ENCODE measurements around the gene TLE4. TPM values are rescaled to one million over a fixed set of nuclear protein-coding genes. Genes with fewer than 3 reads are reported as not detected.
A peak's percentile ranks its signal among the peaks of the same experiment; 100 is the strongest.

The TLE4 gene
- total RNA-seq, 1 donor from 2014 or later, result 98.5 TPM

- Mint-ChIP-seq H3K4me1 (ENCODE audit: low read depth, unreplicated experiment) (peaks cover 44% of the 10 kb centered on the region), H3K4me3 (ENCODE audit: unreplicated experiment) (peak overlapping the region; percentile 47), H3K9me3 (ENCODE audit: unreplicated experiment) (no peaks in the 10 kb centered on the region), H3K36me3 (ENCODE audit: low read depth, unreplicated experiment) (peaks cover 10% of the 10 kb centered on the region), H3K27me3 (ENCODE audit: low read depth, unreplicated experiment) (no peaks in the 10 kb centered on the region), H3K27ac (ENCODE audit: unreplicated experiment) (peak overlapping the region; percentile 13)
- Histone ChIP-seq H3K4me3 (ENCODE audit: insufficient read depth, low read depth, low read length) (no peak overlapping the region), H3K27me3 (ENCODE audit: insufficient read depth, low read length) (no peaks in the 10 kb centered on the region), H3K9me3 (ENCODE audit: insufficient read depth, low read depth, low read length) (no peaks in the 10 kb centered on the region), H3K27ac (ENCODE audit: low read depth, low read length) (no peak overlapping the region), H3K36me3 (ENCODE audit: insufficient read depth, low read length) (peaks cover 13% of the 10 kb centered on the region), H3K4me2 (ENCODE audit: low read length) (peak overlapping the region; percentile 47), H3K79me2 (ENCODE audit: insufficient read depth, low read length) (peaks cover 87% of the 10 kb centered on the region), H3K9ac (ENCODE audit: low read length) (no peak overlapping the region), H2AFZ (ENCODE audit: low read depth, low read length) (no peak overlapping the region), H3K4me1 (ENCODE audit: insufficient read depth, low read length) (peaks cover 23% of the 10 kb centered on the region), H4K20me1 (ENCODE audit: insufficient read depth, low read length) (peaks cover 82% of the 10 kb centered on the region)
- FAIRE-seq (no peak), DNase-seq (ENCODE audit: low read depth) (no peak)
- TF ChIP-seq CTCF (IDR thresholded peaks at IDR 0.05; ENCODE audit: insufficient read depth, low read depth, low read length), result no peak
- no peak for TF ChIP-seq EZH2 (IDR thresholded peaks at IDR 0.05; ENCODE audit: insufficient read depth, low read length)
Measured at GRCh38 chr9:79577969-79578723, 6.4 kb downstream of the TLE4 start.

- no peak overlapping the region for H3K4me3 ChIP-seq (ENCODE audit: insufficient read depth, low read depth, low read length)
- peaks cover 16% of the 10 kb centered on the region for H3K36me3 ChIP-seq (ENCODE audit: insufficient read depth, low read length)
- TF ChIP-seq CTCF (IDR thresholded peaks at IDR 0.05; ENCODE audit: insufficient read depth, low read depth, low read length), result no peak
- TF ChIP-seq EZH2 (IDR thresholded peaks at IDR 0.05; ENCODE audit: insufficient read depth, low read length), result no peak
- peaks cover 12% of the 10 kb centered on the region for H3K36me3 Mint-ChIP-seq (ENCODE audit: low read depth, unreplicated experiment)
- no peaks in the 10 kb centered on the region for H3K27me3 ChIP-seq (ENCODE audit: insufficient read depth, low read length)
- no peak overlapping the region for H3K9ac ChIP-seq (ENCODE audit: low read length)
- peak overlapping the region; percentile 28 for H3K4me3 Mint-ChIP-seq (ENCODE audit: unreplicated experiment)
- H3K9me3 ChIP-seq (ENCODE audit: insufficient read depth, low read depth, low read length), result no peaks in the 10 kb centered on the region
- H3K4me2 ChIP-seq (ENCODE audit: low read length), result no peak overlapping the region
- no peaks in the 10 kb centered on the region for H3K27me3 Mint-ChIP-seq (ENCODE audit: low read depth, unreplicated experiment)
- no peak overlapping the region for H2AFZ ChIP-seq (ENCODE audit: low read depth, low read length)
- no peak overlapping the region for H3K27ac Mint-ChIP-seq (ENCODE audit: unreplicated experiment)
- H3K79me2 ChIP-seq (ENCODE audit: insufficient read depth, low read length), result peaks cover 87% of the 10 kb centered on the region
- DNase-seq (ENCODE audit: low read depth) (no peak), FAIRE-seq (no peak)
- peaks cover 49% of the 10 kb centered on the region for H3K4me1 Mint-ChIP-seq (ENCODE audit: low read depth, unreplicated experiment)
- no peak overlapping the region for H3K27ac ChIP-seq (ENCODE audit: low read depth, low read length)
- peaks cover 23% of the 10 kb centered on the region for H3K4me1 ChIP-seq (ENCODE audit: insufficient read depth, low read length)
- peaks cover 84% of the 10 kb centered on the region for H4K20me1 ChIP-seq (ENCODE audit: insufficient read depth, low read length)
- H3K9me3 Mint-ChIP-seq (ENCODE audit: unreplicated experiment), result no peaks in the 10 kb centered on the region
Measured at GRCh38 chr9:79578891-79579290, 7.1 kb downstream of the TLE4 start.

GRCh38 chr9:79579624-79580023, 7.9 kb downstream of the TLE4 start:
- H3K27ac Mint-ChIP-seq (ENCODE audit: unreplicated experiment), result no peak overlapping the region
- Histone ChIP-seq H3K27me3 (ENCODE audit: insufficient read depth, low read length) (no peaks in the 10 kb centered on the region), H3K4me3 (ENCODE audit: insufficient read depth, low read depth, low read length) (no peak overlapping the region), H3K9ac (ENCODE audit: low read length) (no peak overlapping the region), H3K4me2 (ENCODE audit: low read length) (no peak overlapping the region), H3K79me2 (ENCODE audit: insufficient read depth, low read length) (peaks cover 87% of the 10 kb centered on the region), H3K27ac (ENCODE audit: low read depth, low read length) (no peak overlapping the region), H4K20me1 (ENCODE audit: insufficient read depth, low read length) (peaks cover 84% of the 10 kb centered on the region), H2AFZ (ENCODE audit: low read depth, low read length) (no peak overlapping the region), H3K36me3 (ENCODE audit: insufficient read depth, low read length) (peaks cover 21% of the 10 kb centered on the region), H3K4me1 (ENCODE audit: insufficient read depth, low read length) (peaks cover 23% of the 10 kb centered on the region), H3K9me3 (ENCODE audit: insufficient read depth, low read depth, low read length) (no peaks in the 10 kb centered on the region)
- DNase-seq (ENCODE audit: low read depth), result no peak
- no peaks in the 10 kb centered on the region for H3K9me3 Mint-ChIP-seq (ENCODE audit: unreplicated experiment)
- H3K36me3 Mint-ChIP-seq (ENCODE audit: low read depth, unreplicated experiment), result peaks cover 12% of the 10 kb centered on the region
- TF ChIP-seq CTCF (IDR thresholded peaks at IDR 0.05; ENCODE audit: insufficient read depth, low read depth, low read length), result no peak
- TF ChIP-seq EZH2 (IDR thresholded peaks at IDR 0.05; ENCODE audit: insufficient read depth, low read length), result no peak
- no peak overlapping the region for H3K4me3 Mint-ChIP-seq (ENCODE audit: unreplicated experiment)
- H3K4me1 Mint-ChIP-seq (ENCODE audit: low read depth, unreplicated experiment), result peaks cover 53% of the 10 kb centered on the region
- no peak for FAIRE-seq
- H3K27me3 Mint-ChIP-seq (ENCODE audit: low read depth, unreplicated experiment), result no peaks in the 10 kb centered on the region
